ENCODE measurements around the gene PRCP. TPM values are rescaled to one million over a fixed set of nuclear protein-coding genes. Genes with fewer than 3 reads are reported as not detected.
A peak's percentile ranks its signal among the peaks of the same experiment; 100 is the strongest.

Gene PRCP
- total RNA-seq, 4 donors from 2014 or later = 7.1 to 17.8 (median 9.5) TPM

DNA sequence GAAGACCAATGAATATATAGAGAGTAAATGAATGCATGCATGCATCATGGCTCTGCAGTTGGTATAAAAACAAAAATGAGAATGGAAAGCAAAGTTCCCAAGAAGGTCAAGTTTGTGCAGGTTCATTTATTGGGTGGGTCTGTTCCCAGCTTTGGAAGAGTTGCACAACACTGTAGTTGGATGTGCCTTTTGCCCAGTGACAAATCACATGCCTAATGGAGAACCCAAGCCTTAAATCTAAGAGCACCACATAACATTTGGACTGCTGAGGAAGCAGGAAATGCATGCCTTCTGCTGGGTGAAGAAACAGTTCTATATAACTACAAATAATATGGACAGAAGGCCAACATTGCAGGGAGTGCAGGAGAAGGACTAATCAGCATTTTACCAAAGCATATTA, 30.6 kb downstream of the PRCP start:
- DNase-seq (peak; percentile 4 to 22), ATAC-seq (peak; percentile 56 to 57)
- H3K9me3 ChIP-seq = no peaks in the 10 kb centered on the region
- no peaks in the 10 kb centered on the region for H3K36me3 ChIP-seq
- H3K4me3 ChIP-seq = no peak overlapping the region
- in situ Hi-C loops (cut with MboI; ENCODE audit: low sequenced_read_pairs in 4 of 4) = loop anchor here in 3 of 4 donors (10.0 to 25.0 kb wide), 3 partner anchors 155 to 955 kb away; no protein-coding TSS in a partner anchor
- no peaks in the 10 kb centered on the region for H3K27me3 ChIP-seq
- peak overlapping the region in 2 of 4 donors; percentile 10 to 23 for H3K27ac ChIP-seq
- peaks cover 0 to 14% of the 10 kb centered on the region in 2 donors for H3K4me1 ChIP-seq
- intact Hi-C loops (cut with DNase I; ENCODE audit: low total_unique reads) = loop anchor here (5.0 to 10.0 kb wide), 4 partner anchors 55 to 948 kb away; no protein-coding TSS in a partner anchor
- TF ChIP-seq CTCF (IDR thresholded peaks at IDR 0.05 in 4 of 5, conservative IDR thresholded peaks at IDR 0.05 in 1 of 5) (no peak), POLR2A (IDR thresholded peaks at IDR 0.05) (no peak)

- Histone ChIP-seq H3K27ac (no peak overlapping the region), H3K9me3 (no peaks in the 10 kb centered on the region), H3K27me3 (no peaks in the 10 kb centered on the region), H3K36me3 (no peaks in the 10 kb centered on the region), H3K4me1 (peaks cover 5 to 26% of the 10 kb centered on the region in 2 donors), H3K4me3 (peak overlapping the region in 3 of 4 donors; percentile 3 to 35 (median 21))
- in situ Hi-C loops (cut with MboI; ENCODE audit: low sequenced_read_pairs in 4 of 4) = loop anchor here in 3 of 4 donors (10.0 to 25.0 kb wide), 3 partner anchors 153 to 957 kb away; no protein-coding TSS in a partner anchor
- intact Hi-C loops (cut with DNase I; ENCODE audit: low total_unique reads) = loop anchor here (1.0 to 10.0 kb wide), 5 partner anchors 33 to 950 kb away; partner anchors contain the start of gene PRCP
- TF ChIP-seq POLR2A (IDR thresholded peaks at IDR 0.05) (no peak), CTCF (IDR thresholded peaks at IDR 0.05 in 4 of 5, conservative IDR thresholded peaks at IDR 0.05 in 1 of 5) (peak; percentile 47 to 79 (median 69))
- DNase-seq (peak; percentile 45 to 58), ATAC-seq (peak in 1 of 2 donors; percentile 53)
Observed at GRCh38 chr11:82867495-82868082, 32.6 kb downstream of the PRCP start.

- TF ChIP-seq CTCF (IDR thresholded peaks at IDR 0.05 in 4 of 5, conservative IDR thresholded peaks at IDR 0.05 in 1 of 5) = no peak
- TF ChIP-seq POLR2A (IDR thresholded peaks at IDR 0.05) = no peak
- in situ Hi-C loops (cut with MboI; ENCODE audit: low sequenced_read_pairs in 4 of 4) (loop anchor here in 3 of 4 donors (10.0 to 25.0 kb wide), 3 partner anchors 151 to 959 kb away; no protein-coding TSS in a partner anchor), intact Hi-C loops (cut with DNase I; ENCODE audit: low total_unique reads) (loop anchor here (5.0 to 10.0 kb wide), 4 partner anchors 59 to 951 kb away; no protein-coding TSS in a partner anchor)
- H3K4me3 ChIP-seq = no peak overlapping the region
- H3K36me3 ChIP-seq = no peaks in the 10 kb centered on the region
- DNase-seq (no peak), ATAC-seq (no peak)
- H3K9me3 ChIP-seq = no peaks in the 10 kb centered on the region
- H3K27me3 ChIP-seq = no peaks in the 10 kb centered on the region
- no peak overlapping the region for H3K27ac ChIP-seq
- peaks cover 5 to 26% of the 10 kb centered on the region in 2 donors for H3K4me1 ChIP-seq
Observed at GRCh38 chr11:82865841-82866240, 34.4 kb downstream of the PRCP start.

DNA sequence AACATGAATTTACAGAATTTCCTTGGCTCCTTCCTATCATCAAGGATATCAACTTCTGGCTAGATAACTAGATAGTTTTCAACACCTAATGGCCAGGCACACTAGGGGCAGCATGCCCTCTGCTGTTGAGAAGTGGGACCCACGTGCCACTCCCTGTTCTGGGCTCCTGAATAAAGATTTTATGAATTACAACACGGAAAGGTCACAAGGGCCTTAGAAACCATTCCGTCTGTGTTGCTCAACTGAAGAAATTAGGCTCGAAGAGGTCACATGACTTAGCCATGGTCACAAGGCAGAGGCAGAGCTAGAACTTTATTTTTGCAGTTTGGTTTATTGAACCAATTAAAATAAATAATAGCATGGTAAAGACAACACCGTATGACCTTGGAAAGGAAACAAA, 36.0 kb downstream of the PRCP start:
- H3K27me3 ChIP-seq = no peaks in the 10 kb centered on the region
- no peaks in the 10 kb centered on the region for H3K36me3 ChIP-seq
- H3K4me1 ChIP-seq = peaks cover 5 to 16% of the 10 kb centered on the region in 2 donors
- H3K27ac ChIP-seq = no peak overlapping the region
- intact Hi-C loops (cut with DNase I; ENCODE audit: low total_unique reads) = loop anchor here (1.0 to 10.0 kb wide), 3 partner anchors 61 to 179 kb away; no protein-coding TSS in a partner anchor
- no peak overlapping the region for H3K4me3 ChIP-seq
- no peaks in the 10 kb centered on the region for H3K9me3 ChIP-seq
- TF ChIP-seq POLR2A (IDR thresholded peaks at IDR 0.05) = no peak
- TF ChIP-seq CTCF (IDR thresholded peaks at IDR 0.05 in 4 of 5, conservative IDR thresholded peaks at IDR 0.05 in 1 of 5) = peak in 4 of 5 experiments; percentile 36 to 52 (median 43)
- peak; percentile 76 to 95 for ATAC-seq
- in situ Hi-C loops (cut with MboI; ENCODE audit: low sequenced_read_pairs in 4 of 4) = loop anchor here in 3 of 4 donors (10.0 to 25.0 kb wide), 3 partner anchors 149 to 961 kb away; no protein-coding TSS in a partner anchor
- DNase-seq = peak; percentile 35 to 64
